PFSK-1 (cell line): ENCODE measurements around the gene MACROH2A1.

ENCODE experiments used
- FOXP2 ChIP-seq: optimal IDR thresholded peaks from 2 replicates; pipeline ENCODE3; 2011; ENCODE audit warnings: borderline replicate concordance, control low read depth, inconsistent platforms; ENCODE audit not compliant: insufficient read depth; ENCODE audit errors: extremely low read length, extremely low read depth
- POLR2AphosphoS5 ChIP-seq: IDR thresholded peaks from 2 replicates; pipeline ENCODE4 v1.6.1; 2012; ENCODE audit warnings: low read depth, mild to moderate bottlenecking, control low read depth, low read length, moderate library complexity
- SIN3A ChIP-seq: IDR thresholded peaks from 2 replicates; pipeline ENCODE4 v1.6.1; 2012; ENCODE audit warnings: mild to moderate bottlenecking, low read length, moderate library complexity, borderline replicate concordance; ENCODE audit not compliant: insufficient read depth
- TAF1 ChIP-seq: IDR thresholded peaks from 2 replicates; pipeline ENCODE4 v1.6.1; 2012; ENCODE audit warnings: low read length, control low read depth, borderline replicate concordance; ENCODE audit not compliant: insufficient read depth
- TF ChIP-seq, protein P1 (sequence below), 2 experiments: IDR thresholded peaks; 2 replicates each; pipeline versions ENCODE4 v1.6.1 to v1.8.0; 2011 to 2012; ENCODE audit warnings: low read depth in 2 of 2, low read length in 2 of 2, control low read depth in 1 of 2, inconsistent platforms in 1 of 2, mild to moderate bottlenecking in 1 of 2, moderate library complexity in 1 of 2; ENCODE audit not compliant: insufficient read depth in 1 of 2

The MACROH2A1 gene

DNA sequence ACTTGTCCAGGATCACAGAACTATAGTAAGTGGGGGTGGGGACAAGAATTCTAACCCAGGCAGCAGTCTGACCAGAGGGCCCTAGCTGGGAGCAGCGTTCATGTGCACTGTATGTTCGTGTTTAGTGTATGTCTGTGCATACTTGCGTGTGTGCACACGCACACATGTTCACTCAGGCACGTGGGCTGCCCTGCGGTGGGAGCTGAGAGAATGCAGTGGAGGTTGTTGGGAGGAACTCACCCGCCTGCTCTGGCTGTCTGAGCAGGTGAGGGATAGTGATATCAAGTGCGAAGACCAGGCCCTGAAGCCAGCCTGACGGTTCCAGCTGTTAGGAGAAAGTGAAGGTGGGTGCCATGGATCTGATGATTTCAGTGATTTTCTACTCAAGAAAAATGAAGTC lies 47.2 kb upstream of the MACROH2A1 start:
- TF ChIP-seq, protein P1, sequence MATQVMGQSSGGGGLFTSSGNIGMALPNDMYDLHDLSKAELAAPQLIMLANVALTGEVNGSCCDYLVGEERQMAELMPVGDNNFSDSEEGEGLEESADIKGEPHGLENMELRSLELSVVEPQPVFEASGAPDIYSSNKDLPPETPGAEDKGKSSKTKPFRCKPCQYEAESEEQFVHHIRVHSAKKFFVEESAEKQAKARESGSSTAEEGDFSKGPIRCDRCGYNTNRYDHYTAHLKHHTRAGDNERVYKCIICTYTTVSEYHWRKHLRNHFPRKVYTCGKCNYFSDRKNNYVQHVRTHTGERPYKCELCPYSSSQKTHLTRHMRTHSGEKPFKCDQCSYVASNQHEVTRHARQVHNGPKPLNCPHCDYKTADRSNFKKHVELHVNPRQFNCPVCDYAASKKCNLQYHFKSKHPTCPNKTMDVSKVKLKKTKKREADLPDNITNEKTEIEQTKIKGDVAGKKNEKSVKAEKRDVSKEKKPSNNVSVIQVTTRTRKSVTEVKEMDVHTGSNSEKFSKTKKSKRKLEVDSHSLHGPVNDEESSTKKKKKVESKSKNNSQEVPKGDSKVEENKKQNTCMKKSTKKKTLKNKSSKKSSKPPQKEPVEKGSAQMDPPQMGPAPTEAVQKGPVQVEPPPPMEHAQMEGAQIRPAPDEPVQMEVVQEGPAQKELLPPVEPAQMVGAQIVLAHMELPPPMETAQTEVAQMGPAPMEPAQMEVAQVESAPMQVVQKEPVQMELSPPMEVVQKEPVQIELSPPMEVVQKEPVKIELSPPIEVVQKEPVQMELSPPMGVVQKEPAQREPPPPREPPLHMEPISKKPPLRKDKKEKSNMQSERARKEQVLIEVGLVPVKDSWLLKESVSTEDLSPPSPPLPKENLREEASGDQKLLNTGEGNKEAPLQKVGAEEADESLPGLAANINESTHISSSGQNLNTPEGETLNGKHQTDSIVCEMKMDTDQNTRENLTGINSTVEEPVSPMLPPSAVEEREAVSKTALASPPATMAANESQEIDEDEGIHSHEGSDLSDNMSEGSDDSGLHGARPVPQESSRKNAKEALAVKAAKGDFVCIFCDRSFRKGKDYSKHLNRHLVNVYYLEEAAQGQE (IDR thresholded peaks at IDR 0.05; ENCODE audit: insufficient read depth in 1 of 2, low read depth in 2 of 2, low read length in 2 of 2), result no peak
- TF ChIP-seq TAF1 (no peak), POLR2AphosphoS5 (no peak), FOXP2 (no peak), SIN3A (no peak)

DNA sequence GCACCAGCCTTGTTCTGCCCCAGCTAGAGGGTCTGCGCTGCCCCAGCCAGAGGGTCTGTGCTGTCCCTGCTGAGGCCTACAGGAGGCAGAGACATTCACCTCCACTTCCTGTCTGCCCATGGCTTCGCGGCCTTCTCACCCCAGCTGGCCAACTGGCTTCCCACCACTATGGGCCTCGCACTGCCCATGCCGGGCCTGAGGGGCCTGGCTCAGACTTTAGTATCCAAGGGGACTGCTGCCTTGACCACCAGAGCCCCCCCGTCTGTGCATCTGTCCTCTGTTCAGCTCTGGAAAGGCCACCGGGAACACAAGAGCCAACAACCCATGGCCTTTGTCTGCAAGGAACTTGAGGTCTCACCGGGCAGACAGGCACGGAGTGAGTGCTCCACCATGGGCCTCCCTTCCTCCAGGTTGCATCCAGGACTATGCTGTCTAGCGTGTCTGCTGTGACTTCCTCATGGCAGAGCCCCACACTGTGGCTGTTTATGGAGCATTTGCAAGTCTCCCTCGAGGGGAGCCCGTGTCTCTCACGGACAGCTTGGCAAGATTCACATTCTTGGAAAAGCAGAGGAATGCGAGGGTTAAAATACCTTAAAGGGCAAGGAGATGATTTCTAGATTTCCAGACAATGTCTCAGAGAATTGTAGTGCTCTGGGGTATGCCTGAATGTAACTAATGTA lies 46.4 kb upstream of the MACROH2A1 start:
- TF ChIP-seq POLR2AphosphoS5, result no peak

DNA sequence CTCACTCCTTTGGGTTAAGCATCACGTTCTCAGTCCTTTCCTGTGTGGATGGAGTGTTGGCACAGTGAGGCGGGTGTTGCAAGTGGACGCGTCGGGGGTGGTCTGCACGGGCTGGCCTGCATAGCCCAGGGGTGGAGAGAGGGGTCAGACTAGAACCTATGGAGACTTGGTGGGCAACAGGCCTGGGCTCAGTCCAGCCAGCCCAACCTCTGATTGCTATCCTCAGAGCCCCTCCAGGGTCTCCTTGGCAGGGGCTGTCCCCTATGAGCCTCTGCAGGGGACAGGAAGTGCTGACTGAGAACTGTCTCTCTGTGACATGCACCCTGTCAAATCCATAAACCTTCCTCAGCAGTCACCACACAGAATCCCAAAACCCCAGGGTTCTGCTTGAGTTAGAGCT lies 45.9 kb upstream of the MACROH2A1 start:
- TF ChIP-seq FOXP2 (no peak), TAF1 (no peak), POLR2AphosphoS5 (no peak), SIN3A (no peak)
- TF ChIP-seq, protein P1 (IDR thresholded peaks at IDR 0.05; ENCODE audit: insufficient read depth in 1 of 2, low read depth in 2 of 2, low read length in 2 of 2), result no peak

DNA sequence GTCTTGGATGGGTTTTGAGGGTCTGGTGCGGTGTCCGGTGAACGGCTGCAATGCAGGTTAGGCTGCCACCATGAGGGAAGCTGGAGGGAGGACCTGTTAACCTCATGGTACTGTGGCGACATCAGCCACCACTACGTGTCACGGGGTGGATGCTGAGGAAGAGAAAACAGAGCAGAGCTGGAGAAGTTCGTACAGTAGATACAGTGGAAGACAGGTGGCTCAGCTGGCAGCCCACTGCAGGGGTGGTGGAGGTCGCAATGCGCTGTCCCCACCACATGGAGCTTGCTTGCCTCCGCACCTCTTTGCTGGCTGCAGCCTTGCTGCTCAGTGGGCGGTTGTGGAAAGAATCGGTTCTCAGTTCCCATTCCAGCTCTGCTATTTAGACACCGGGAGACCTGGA lies 45.3 kb upstream of the MACROH2A1 start:
- TF ChIP-seq SIN3A (no peak), TAF1 (no peak), FOXP2 (no peak), POLR2AphosphoS5 (no peak)
- TF ChIP-seq, protein P1 (IDR thresholded peaks at IDR 0.05; ENCODE audit: insufficient read depth in 1 of 2, low read depth in 2 of 2, low read length in 2 of 2), result no peak

DNA sequence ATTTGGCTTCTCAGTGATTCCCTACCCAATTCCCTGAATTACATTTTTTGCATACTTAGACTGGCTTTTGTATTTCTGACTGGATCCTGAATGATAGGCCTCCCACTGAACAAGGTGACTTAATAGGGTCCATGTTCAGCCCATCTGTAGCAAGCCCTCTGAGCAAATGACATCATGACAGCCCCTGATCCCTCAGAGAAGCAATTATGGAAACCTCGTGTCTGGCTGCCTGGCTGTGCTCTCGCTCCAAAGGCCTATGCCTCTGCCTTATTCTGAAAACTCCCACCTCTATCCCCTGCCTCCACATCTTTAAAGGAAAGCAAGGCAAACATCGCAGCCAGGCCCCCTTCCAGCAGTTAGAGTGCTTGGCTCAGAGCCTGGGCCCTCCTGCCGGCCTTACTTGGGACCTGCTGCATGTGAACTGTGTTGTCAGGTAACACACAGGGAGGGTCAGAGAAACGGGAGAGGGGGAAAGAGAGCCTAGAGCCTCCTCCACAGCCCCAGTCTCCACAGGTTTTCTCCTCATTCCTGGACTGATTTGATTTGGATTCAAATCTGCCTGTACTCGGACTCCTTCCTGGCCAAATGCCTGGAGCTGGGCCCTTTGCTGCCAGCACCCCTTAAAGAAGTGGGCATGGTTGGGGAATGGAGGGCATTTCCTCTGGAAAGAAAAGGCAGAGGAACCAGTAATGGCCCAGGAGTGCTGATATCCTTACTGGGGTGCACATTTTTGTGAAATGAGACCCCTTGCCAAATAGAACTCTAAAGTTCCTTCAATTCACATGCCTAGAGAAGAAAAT lies 44.3 kb upstream of the MACROH2A1 start:
- TF ChIP-seq TAF1 (no peak), FOXP2 (no peak), SIN3A (no peak), POLR2AphosphoS5 (no peak)
- TF ChIP-seq, protein P1 (IDR thresholded peaks at IDR 0.05; ENCODE audit: insufficient read depth in 1 of 2, low read depth in 2 of 2, low read length in 2 of 2), result no peak
